ENCODE results near the gene CYRIA. TPM values are rescaled to one million over a fixed set of nuclear protein-coding genes. Genes with fewer than 3 reads are reported as not detected.

The CYRIA gene
- total RNA-seq, 3 donors from 2014 or later: 12.5 to 18.7 (median 17.7) TPM

DNA sequence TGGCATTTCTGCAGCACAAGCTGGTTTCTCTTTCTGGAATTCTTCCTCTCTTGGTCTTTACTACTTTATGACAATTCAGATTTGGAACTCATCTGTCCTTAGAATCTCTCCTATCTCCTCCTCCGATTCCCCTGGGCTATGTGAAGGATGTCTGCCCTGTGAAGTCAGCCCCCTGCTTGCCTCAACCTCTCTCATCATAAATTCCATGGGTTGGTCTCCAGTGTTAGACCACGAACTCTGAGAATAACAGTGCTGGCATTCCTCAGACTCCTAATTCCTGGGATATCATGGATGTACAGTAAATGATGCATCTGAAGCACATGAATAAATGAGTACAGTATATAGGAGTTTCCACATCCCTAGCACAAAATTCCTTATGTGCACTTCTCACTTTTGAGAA is 21.0 kb upstream of the CYRIA start:
- no peak for DNase-seq (ENCODE audit: low spot score in 2 of 2)
- H3K27ac ChIP-seq: no peak overlapping the region
- no peaks in the 10 kb centered on the region for H3K27me3 ChIP-seq
- H3K36me3 ChIP-seq: no peaks in the 10 kb centered on the region
- no peaks in the 10 kb centered on the region for H3K4me1 ChIP-seq
- H3K9me3 ChIP-seq: no peaks in the 10 kb centered on the region
- H3K4me3 ChIP-seq: no peak overlapping the region
- TF ChIP-seq POLR2A (IDR thresholded peaks at IDR 0.05): no peak
- TF ChIP-seq POLR2AphosphoS5 (IDR thresholded peaks at IDR 0.05): no peak
- TF ChIP-seq, protein P1, sequence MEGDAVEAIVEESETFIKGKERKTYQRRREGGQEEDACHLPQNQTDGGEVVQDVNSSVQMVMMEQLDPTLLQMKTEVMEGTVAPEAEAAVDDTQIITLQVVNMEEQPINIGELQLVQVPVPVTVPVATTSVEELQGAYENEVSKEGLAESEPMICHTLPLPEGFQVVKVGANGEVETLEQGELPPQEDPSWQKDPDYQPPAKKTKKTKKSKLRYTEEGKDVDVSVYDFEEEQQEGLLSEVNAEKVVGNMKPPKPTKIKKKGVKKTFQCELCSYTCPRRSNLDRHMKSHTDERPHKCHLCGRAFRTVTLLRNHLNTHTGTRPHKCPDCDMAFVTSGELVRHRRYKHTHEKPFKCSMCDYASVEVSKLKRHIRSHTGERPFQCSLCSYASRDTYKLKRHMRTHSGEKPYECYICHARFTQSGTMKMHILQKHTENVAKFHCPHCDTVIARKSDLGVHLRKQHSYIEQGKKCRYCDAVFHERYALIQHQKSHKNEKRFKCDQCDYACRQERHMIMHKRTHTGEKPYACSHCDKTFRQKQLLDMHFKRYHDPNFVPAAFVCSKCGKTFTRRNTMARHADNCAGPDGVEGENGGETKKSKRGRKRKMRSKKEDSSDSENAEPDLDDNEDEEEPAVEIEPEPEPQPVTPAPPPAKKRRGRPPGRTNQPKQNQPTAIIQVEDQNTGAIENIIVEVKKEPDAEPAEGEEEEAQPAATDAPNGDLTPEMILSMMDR (IDR thresholded peaks at IDR 0.05): no peak
- intact Hi-C loops (cut with DNase I; ENCODE audit: low total_unique reads): no loop called here

- intact Hi-C loops (cut with DNase I; ENCODE audit: low total_unique reads): no loop called here
- Histone ChIP-seq H3K9me3 (no peaks in the 10 kb centered on the region), H3K27me3 (no peaks in the 10 kb centered on the region), H3K4me1 (no peaks in the 10 kb centered on the region), H3K36me3 (no peaks in the 10 kb centered on the region), H3K4me3 (no peak overlapping the region), H3K27ac (no peak overlapping the region)
- no peak for DNase-seq (ENCODE audit: low spot score in 2 of 2)
- TF ChIP-seq POLR2AphosphoS5 (IDR thresholded peaks at IDR 0.05) (no peak), POLR2A (IDR thresholded peaks at IDR 0.05) (no peak)
- TF ChIP-seq, protein P1 (IDR thresholded peaks at IDR 0.05): no peak
Observed at GRCh38 chr2:16685340-16685715, 19.7 kb upstream of the CYRIA start.

DNA sequence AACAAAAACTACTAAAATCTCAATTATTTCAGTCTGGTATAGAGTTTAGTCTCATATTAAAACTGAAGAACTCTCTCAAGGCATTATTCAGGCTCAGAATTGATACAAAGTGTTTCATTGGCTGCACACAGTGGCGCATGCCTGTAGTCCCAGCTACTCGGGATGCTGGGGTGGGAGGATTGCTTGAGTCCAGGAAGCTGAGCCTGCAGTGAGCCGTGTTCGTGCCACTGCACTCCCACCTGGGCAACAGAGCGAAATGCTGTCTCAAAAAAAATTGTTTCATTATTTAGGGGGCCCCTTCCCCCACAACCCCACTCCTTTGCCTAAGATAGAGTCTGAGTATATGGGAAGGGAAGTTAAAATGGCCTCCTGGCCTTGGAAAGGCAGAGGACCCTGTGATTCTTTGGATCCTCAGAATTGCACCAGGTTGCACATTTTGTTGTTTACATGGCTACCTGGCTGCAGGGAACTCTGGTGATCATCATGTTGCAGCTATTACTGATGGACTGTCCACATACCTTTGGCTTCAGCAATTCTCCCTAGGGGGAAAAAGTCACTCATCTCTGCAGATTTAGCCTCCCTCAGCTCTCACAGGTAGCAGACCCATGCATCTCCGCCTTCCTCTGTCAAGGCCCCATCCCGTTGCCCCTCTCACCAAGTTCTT is 19.2 kb upstream of the CYRIA start:
- intact Hi-C loops (cut with DNase I; ENCODE audit: low total_unique reads): no loop called here

GRCh38 chr2:16683576-16683975 is 17.9 kb upstream of the CYRIA start:
- intact Hi-C loops (cut with DNase I; ENCODE audit: low total_unique reads): no loop called here
- TF ChIP-seq POLR2AphosphoS5 (IDR thresholded peaks at IDR 0.05): no peak
- TF ChIP-seq, protein P1 (IDR thresholded peaks at IDR 0.05): no peak
- no peak for TF ChIP-seq POLR2A (IDR thresholded peaks at IDR 0.05)
- Histone ChIP-seq H3K36me3 (no peaks in the 10 kb centered on the region), H3K4me1 (no peaks in the 10 kb centered on the region), H3K27ac (peak overlapping the region in 1 of 2 donors; percentile 82), H3K4me3 (no peak overlapping the region), H3K27me3 (no peaks in the 10 kb centered on the region), H3K9me3 (no peaks in the 10 kb centered on the region)
- no peak for DNase-seq (ENCODE audit: low spot score in 2 of 2)

More for the DNA sequence above, 19.2 kb upstream of the CYRIA start:
- Histone ChIP-seq H3K4me3 (no peak overlapping the region), H3K36me3 (no peaks in the 10 kb centered on the region), H3K27ac (no peak overlapping the region), H3K9me3 (no peaks in the 10 kb centered on the region), H3K4me1 (no peaks in the 10 kb centered on the region), H3K27me3 (no peaks in the 10 kb centered on the region)
- DNase-seq (ENCODE audit: low spot score in 2 of 2): no peak
- TF ChIP-seq, protein P1 (IDR thresholded peaks at IDR 0.05): no peak

DNA sequence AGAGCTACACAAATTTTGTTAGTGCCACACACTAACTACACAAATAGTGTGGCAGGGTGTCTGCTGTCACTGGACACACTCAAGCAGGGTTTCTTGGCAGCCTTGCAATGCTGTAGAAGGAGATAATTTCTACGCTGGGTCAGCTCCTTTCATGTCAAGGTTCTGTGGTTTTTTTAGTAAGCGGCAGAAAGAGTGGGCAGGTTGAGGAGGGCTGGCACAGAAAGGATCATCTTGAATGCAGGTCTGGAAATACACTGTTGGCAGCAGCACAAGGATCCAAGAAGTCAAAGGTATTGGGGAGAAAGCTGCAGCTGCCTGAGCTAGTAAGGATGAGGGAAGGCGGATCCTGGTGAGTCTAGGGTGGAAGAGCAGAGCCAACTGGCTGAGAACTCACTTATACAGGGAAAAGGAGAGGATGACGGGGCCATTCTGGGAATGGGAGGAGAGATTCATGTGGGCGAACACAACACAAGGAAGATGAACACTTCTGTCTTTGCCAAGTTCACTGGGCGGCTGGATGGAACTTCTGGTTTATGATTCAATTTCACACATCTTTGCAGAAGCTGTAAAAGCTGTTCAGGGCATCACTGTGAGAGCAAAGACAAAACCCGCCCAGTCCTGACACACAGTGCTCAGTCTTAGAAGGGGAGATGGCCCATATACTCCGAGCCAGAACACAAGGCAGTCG is 16.9 kb upstream of the CYRIA start:
- Histone ChIP-seq H3K4me3 (peak overlapping the region in 1 of 3 donors; percentile 11), H3K36me3 (no peaks in the 10 kb centered on the region), H3K27ac (peak overlapping the region; percentile 66 to 82), H3K4me1 (no peaks in the 10 kb centered on the region), H3K27me3 (no peaks in the 10 kb centered on the region), H3K9me3 (peaks cover 0 to 6% of the 10 kb centered on the region in 2 donors)
- peak in 1 of 2 donors; percentile 68 for DNase-seq (ENCODE audit: low spot score in 2 of 2)
- TF ChIP-seq POLR2A (IDR thresholded peaks at IDR 0.05): no peak
- TF ChIP-seq POLR2AphosphoS5 (IDR thresholded peaks at IDR 0.05): no peak
- TF ChIP-seq, protein P1 (IDR thresholded peaks at IDR 0.05): no peak
- intact Hi-C loops (cut with DNase I; ENCODE audit: low total_unique reads): no loop called here

Measured in breast epithelium (tissue), 4 donors.